Measurements from ENCODE around the gene ZNF516. TPM values are rescaled to one million over a fixed set of nuclear protein-coding genes. Genes with fewer than 3 reads are reported as not detected.

ZNF516 gene
- total and polyA plus RNA-seq, 2 of the 13 experiments (the other 11 are each of a cell fraction or from before 2014, with no cell fraction given), result 16.6 to 18.7 TPM

GRCh38 chr18:76493213-76494161 is 1.6 kb downstream of the ZNF516 start (continued):
- peak; percentile 75 for TF ChIP-seq HNF4A (CRISPR knock-in tag; IDR thresholded peaks at IDR 0.05)
- TF ChIP-seq ZNF446 (CRISPR knock-in tag; IDR thresholded peaks at IDR 0.05), result no peak
- no peak for TF ChIP-seq ZNF414 (CRISPR knock-in tag; IDR thresholded peaks at IDR 0.05)
- no peak for TF ChIP-seq SP4 (CRISPR knock-in tag; IDR thresholded peaks at IDR 0.05)
- TF ChIP-seq ZNF264 (CRISPR knock-in tag; IDR thresholded peaks at IDR 0.05), result no peak
- no peak for TF ChIP-seq IRX3 (CRISPR knock-in tag; IDR thresholded peaks at IDR 0.05; ENCODE audit: borderline replicate concordance, low read depth)
- TF ChIP-seq ATF4 (CRISPR knock-in tag; IDR thresholded peaks at IDR 0.05), result 0 out of 4 replicates have a peak, but pooled peaks of 1 of the 2 experiments have one; percentile 12
- no peak for TF ChIP-seq CEBPG (CRISPR knock-in tag; IDR thresholded peaks at IDR 0.05)
- no peak for TF ChIP-seq TRIM24 (CRISPR knock-in tag; IDR thresholded peaks at IDR 0.05)
- TF ChIP-seq ZNF83 (CRISPR knock-in tag; IDR thresholded peaks at IDR 0.05; ENCODE audit: borderline replicate concordance), result no peak
- no peak for TF ChIP-seq GZF1 (CRISPR knock-in tag; IDR thresholded peaks at IDR 0.05)
- TF ChIP-seq ZNF777 (CRISPR knock-in tag; IDR thresholded peaks at IDR 0.05), result no peak
- TF ChIP-seq SUZ12 (IDR thresholded peaks at IDR 0.05; ENCODE audit: low read depth, low read length), result no peak
- TF ChIP-seq RCOR2 (CRISPR knock-in tag; IDR thresholded peaks at IDR 0.05), result no peak
- TF ChIP-seq GLMP (CRISPR knock-in tag; IDR thresholded peaks at IDR 0.05; ENCODE audit: borderline replicate concordance), result no peak
- TF ChIP-seq ZNF317 (CRISPR knock-in tag; IDR thresholded peaks at IDR 0.05), result 0 out of 2 replicates have a peak, but pooled peaks have one; percentile 33
- no peak; the same call in 1 of the 2 replicates for TF ChIP-seq GATA4 (IDR thresholded peaks at IDR 0.05; ENCODE audit: borderline replicate concordance, low read depth)
- TF ChIP-seq ESRRA (CRISPR knock-in tag; IDR thresholded peaks at IDR 0.05; ENCODE audit: low read depth), result no peak
- TF ChIP-seq SOX6 (IDR thresholded peaks at IDR 0.05), result no peak
- peak; percentile 26; the same call in 1 of the 2 replicates for TF ChIP-seq SOX6 (CRISPR knock-in tag; IDR thresholded peaks at IDR 0.05)
- no peak for TF ChIP-seq SIX4 (CRISPR knock-in tag; IDR thresholded peaks at IDR 0.05)
- TF ChIP-seq TBX3 (IDR thresholded peaks at IDR 0.05; ENCODE audit: borderline replicate concordance), result no peak
- TF ChIP-seq CHCHD3 (CRISPR knock-in tag; IDR thresholded peaks at IDR 0.05), result no peak
- no peak for TF ChIP-seq ZNF558 (CRISPR knock-in tag; IDR thresholded peaks at IDR 0.05; ENCODE audit: borderline replicate concordance)
- TF ChIP-seq ZNF598 (CRISPR knock-in tag; IDR thresholded peaks at IDR 0.05; ENCODE audit: borderline replicate concordance), result no peak
- no peak for TF ChIP-seq HNRNPUL1 (IDR thresholded peaks at IDR 0.05; ENCODE audit: low read depth, low read length)
- no peak for TF ChIP-seq FOXM1 (CRISPR knock-in tag; IDR thresholded peaks at IDR 0.05)
